Colonic mucosa (tissue), 4 donors: ENCODE results near the gene BRIX1. TPM values are rescaled to one million over a fixed set of nuclear protein-coding genes. Genes with fewer than 3 reads are reported as not detected.

Experiments
- DNase-seq: peaks from one replicate; pipeline ENCODE4 v3.0.0-alpha.2; 2020
- H3K27ac ChIP-seq: fragments of 200-600 bp; one replicate; pipeline ENCODE4 v1.8.0; 2021
- H3K27me3 ChIP-seq: fragments of 200-600 bp; one replicate; pipeline ENCODE4 v1.8.0; 2021
- H3K36me3 ChIP-seq: fragments of 200-600 bp; one replicate; pipeline ENCODE4 v1.8.0; 2021
- H3K4me1 ChIP-seq: fragments of 200-600 bp; one replicate; pipeline ENCODE4 v1.8.0; 2021; ENCODE audit warnings: mild to moderate bottlenecking
- H3K4me3 ChIP-seq: fragments of 200-600 bp; one replicate; pipeline ENCODE4 v1.8.0; 2021
- H3K9ac ChIP-seq, 2 donors: one replicate each; pipeline ENCODE4 v1.7.0; 2013; ENCODE audit warnings: control low read depth in 2 of 2, low read depth in 2 of 2, low read length in 2 of 2
- H3K9me3 ChIP-seq: fragments of 200-600 bp; one replicate; pipeline ENCODE4 v1.8.0; 2021
- intact Hi-C: fragments of 100-400 bp; cut with DNase I; formaldehyde crosslinking; loops from one replicate; pipeline ENCODE4 v1.14.1; 2022
- total RNA-seq, 2 donors: library from RNA; stranded (reverse); fragmentation: NEBNext Ultra II Directional in 1 of 2; extraction: Animal tissue kit (Norgen Biotek cat#: 25700) in 1 of 2; gene quantifications; one replicate each; pipeline ENCODE4 v1.2.1, GENCODE V29; 2021
- TF ChIP-seq, protein P1 (sequence below): fragments of 200-600 bp; IDR thresholded peaks from one replicate; pipeline ENCODE4 v1.8.0; 2022; ENCODE audit warnings: antibody characterized with exemption, mild to moderate bottlenecking
- donor health status: healthy.
- donor health status: DM: no; HTN: no; CAD: no.
- donor health status: DM: no; HTN: no; CAD: no.

Gene BRIX1
- total RNA-seq, 2 donors from 2014 or later, result 13.6 to 22.6 TPM

DNA sequence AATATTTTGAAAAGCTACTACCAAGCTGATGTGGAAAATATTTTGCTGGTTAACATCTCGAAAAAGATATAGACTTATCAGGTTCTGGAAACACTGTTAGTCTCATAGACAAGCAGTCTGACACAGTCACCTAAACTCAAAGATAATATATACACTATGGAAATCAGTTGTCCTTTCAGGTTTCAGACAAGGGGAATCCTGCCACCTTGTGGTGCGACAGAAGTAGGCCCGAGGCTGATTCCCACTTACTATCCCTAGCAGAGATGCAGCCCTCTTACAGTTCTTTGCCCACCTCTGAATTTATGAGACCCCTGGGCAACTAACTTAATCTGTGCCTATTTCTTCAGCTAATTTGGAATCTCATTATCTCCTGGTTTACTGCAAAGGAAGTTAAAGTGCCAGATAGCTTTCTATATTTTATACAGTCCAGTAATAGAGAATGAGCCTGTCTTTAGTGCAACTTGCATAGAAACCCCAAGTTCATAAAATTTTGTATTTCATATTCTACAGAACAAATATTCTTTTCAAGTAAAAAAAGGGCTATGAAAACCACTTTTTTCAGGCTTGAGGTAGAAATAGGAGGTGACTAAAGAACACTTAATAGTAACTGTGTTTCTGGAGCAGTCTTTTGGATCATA is 17.1 kb upstream of the BRIX1 start:
- intact Hi-C loops, result loop anchor here (2.0 kb wide), 2 partner anchors 376 to 412 kb away; no protein-coding TSS in a partner anchor
- H3K27ac ChIP-seq, result no peak overlapping the region
- no peak overlapping the region for H3K4me3 ChIP-seq
- no peaks in the 10 kb centered on the region for H3K27me3 ChIP-seq
- H3K36me3 ChIP-seq, result no peaks in the 10 kb centered on the region
- no peaks in the 10 kb centered on the region for H3K4me1 ChIP-seq
- H3K9me3 ChIP-seq, result no peaks in the 10 kb centered on the region
- peak; percentile 64 for DNase-seq
- H3K9ac ChIP-seq, result no peak overlapping the region
- TF ChIP-seq, protein P1, sequence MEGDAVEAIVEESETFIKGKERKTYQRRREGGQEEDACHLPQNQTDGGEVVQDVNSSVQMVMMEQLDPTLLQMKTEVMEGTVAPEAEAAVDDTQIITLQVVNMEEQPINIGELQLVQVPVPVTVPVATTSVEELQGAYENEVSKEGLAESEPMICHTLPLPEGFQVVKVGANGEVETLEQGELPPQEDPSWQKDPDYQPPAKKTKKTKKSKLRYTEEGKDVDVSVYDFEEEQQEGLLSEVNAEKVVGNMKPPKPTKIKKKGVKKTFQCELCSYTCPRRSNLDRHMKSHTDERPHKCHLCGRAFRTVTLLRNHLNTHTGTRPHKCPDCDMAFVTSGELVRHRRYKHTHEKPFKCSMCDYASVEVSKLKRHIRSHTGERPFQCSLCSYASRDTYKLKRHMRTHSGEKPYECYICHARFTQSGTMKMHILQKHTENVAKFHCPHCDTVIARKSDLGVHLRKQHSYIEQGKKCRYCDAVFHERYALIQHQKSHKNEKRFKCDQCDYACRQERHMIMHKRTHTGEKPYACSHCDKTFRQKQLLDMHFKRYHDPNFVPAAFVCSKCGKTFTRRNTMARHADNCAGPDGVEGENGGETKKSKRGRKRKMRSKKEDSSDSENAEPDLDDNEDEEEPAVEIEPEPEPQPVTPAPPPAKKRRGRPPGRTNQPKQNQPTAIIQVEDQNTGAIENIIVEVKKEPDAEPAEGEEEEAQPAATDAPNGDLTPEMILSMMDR, result peak; percentile 83

DNA sequence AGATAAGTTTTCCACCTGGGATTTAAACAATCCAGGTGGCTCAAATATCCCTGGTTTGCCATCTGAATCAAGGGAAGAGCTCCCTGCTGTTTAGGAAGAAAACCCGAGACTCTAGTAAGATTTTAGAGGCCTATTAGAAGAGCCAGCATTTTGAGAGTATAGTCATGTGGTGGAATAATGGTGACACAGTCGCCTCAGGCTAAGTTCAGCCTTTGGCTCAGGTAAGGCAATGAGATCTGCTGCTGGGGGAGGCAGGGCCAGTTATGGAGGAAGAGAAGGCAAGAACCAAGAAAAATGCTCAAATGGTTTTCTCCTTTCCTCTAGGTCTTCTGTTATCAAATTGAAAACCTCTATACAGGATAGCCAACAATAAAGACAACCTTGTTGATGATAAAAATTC is 16.4 kb upstream of the BRIX1 start:
- no peak overlapping the region for H3K4me3 ChIP-seq
- DNase-seq, result no peak
- no peak overlapping the region for H3K27ac ChIP-seq
- TF ChIP-seq, protein P1, result no peak
- intact Hi-C loops, result loop anchor here (2.0 kb wide), 2 partner anchors 376 to 412 kb away; no protein-coding TSS in a partner anchor
- H3K27me3 ChIP-seq, result no peaks in the 10 kb centered on the region
- no peak overlapping the region for H3K9ac ChIP-seq
- H3K36me3 ChIP-seq, result no peaks in the 10 kb centered on the region
- H3K9me3 ChIP-seq, result no peaks in the 10 kb centered on the region
- no peaks in the 10 kb centered on the region for H3K4me1 ChIP-seq

- TF ChIP-seq, protein P1, result no peak
- no peak overlapping the region for H3K27ac ChIP-seq
- no peaks in the 10 kb centered on the region for H3K9me3 ChIP-seq
- H3K9ac ChIP-seq, result no peak overlapping the region
- no peak overlapping the region for H3K4me3 ChIP-seq
- H3K36me3 ChIP-seq, result no peaks in the 10 kb centered on the region
- no peaks in the 10 kb centered on the region for H3K27me3 ChIP-seq
- no peaks in the 10 kb centered on the region for H3K4me1 ChIP-seq
- intact Hi-C loops, result no loop called here
- no peak for DNase-seq
Observed at GRCh38 chr5:34900652-34901051, 14.9 kb upstream of the BRIX1 start.

GRCh38 chr5:34903260-34903659 is 12.3 kb upstream of the BRIX1 start:
- H3K36me3 ChIP-seq, result no peaks in the 10 kb centered on the region
- no peak overlapping the region for H3K27ac ChIP-seq
- no peaks in the 10 kb centered on the region for H3K9me3 ChIP-seq
- H3K27me3 ChIP-seq, result no peaks in the 10 kb centered on the region
- intact Hi-C loops, result no loop called here
- no peak overlapping the region for H3K4me3 ChIP-seq
- DNase-seq, result no peak
- TF ChIP-seq, protein P1, result no peak
- H3K9ac ChIP-seq, result no peak overlapping the region
- H3K4me1 ChIP-seq, result no peaks in the 10 kb centered on the region

DNA sequence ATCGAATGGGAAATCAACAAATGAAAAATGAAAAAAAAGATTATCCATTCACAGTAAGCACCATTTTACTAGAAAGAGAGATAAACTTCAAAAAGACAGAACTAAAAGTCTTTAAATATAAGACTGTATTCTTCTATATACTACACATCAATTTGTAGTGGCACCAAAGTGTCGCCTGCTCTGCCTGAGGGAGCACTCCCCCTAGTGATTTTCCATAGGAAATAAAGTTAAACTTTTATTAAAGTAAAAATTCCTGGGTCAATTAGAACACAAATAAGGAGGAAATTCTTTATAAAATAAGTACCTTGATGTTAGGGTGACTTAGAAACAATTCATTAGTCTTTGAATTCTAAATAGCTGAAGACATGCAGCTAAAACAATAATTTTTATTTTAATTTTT is 9.9 kb upstream of the BRIX1 start:
- Histone ChIP-seq H3K27me3 (no peaks in the 10 kb centered on the region), H3K4me3 (no peak overlapping the region), H3K9ac (no peak overlapping the region), H3K27ac (no peak overlapping the region), H3K4me1 (no peaks in the 10 kb centered on the region), H3K36me3 (no peaks in the 10 kb centered on the region), H3K9me3 (no peaks in the 10 kb centered on the region)
- TF ChIP-seq, protein P1, result no peak
- DNase-seq, result no peak
- intact Hi-C loops, result no loop called here
